ENCODE measurements around the gene ETFB. TPM values are rescaled to one million over a fixed set of nuclear protein-coding genes. Genes with fewer than 3 reads are reported as not detected.

Gene ETFB
- total and polyA plus RNA-seq, 10 of the 15 experiments (the other 5 are each of a cell fraction or from before 2014, with no cell fraction given): 15.1 to 166 (median 87.8) TPM

- TF ChIP-seq CUX1 (IDR thresholded peaks at IDR 0.05; ENCODE audit: insufficient replicate concordance, low read depth, low read length) (no peak), BMI1 (IDR thresholded peaks at IDR 0.05; ENCODE audit: borderline replicate concordance) (no peak), NFYB (IDR thresholded peaks at IDR 0.05; ENCODE audit: insufficient read depth, low read depth, low read length) (no peak), TAF1 (IDR thresholded peaks at IDR 0.05; ENCODE audit: borderline replicate concordance, low read depth, low read length) (no peak), RELA (IDR thresholded peaks at IDR 0.05; ENCODE audit: borderline replicate concordance, partially characterized antibody) (no peak), SRF (IDR thresholded peaks at IDR 0.05; ENCODE audit: low read depth in 2 of 2, low read length in 2 of 2) (no peak), NRF1 (conservative IDR thresholded peaks at IDR 0.05; ENCODE audit: low read depth, low read length) (no peak), NR2F1 (conservative IDR thresholded peaks at IDR 0.05) (peak; percentile 80), SIN3A (IDR thresholded peaks at IDR 0.05; ENCODE audit: low read depth, low read length) (no peak), RAD21 (IDR thresholded peaks at IDR 0.05; ENCODE audit: insufficient read depth, low read depth, low read length) (no peak), ZNF622 (IDR thresholded peaks at IDR 0.05) (no peak), FOXM1 (IDR thresholded peaks at IDR 0.05; ENCODE audit: low read depth, low read length) (0 out of 2 replicates have a peak, but pooled peaks have one; percentile 40), CBX3 (IDR thresholded peaks at IDR 0.05; ENCODE audit: borderline replicate concordance, low read depth) (no peak), TCF7 (IDR thresholded peaks at IDR 0.05; ENCODE audit: borderline replicate concordance) (no peak), NFXL1 (IDR thresholded peaks at IDR 0.05; ENCODE audit: borderline replicate concordance) (no peak), PML (IDR thresholded peaks at IDR 0.05; ENCODE audit: low read length) (no peak), TCF3 (IDR thresholded peaks at IDR 0.05; ENCODE audit: borderline replicate concordance, insufficient read depth, low read depth, low read length) (no peak), ZNF24 (IDR thresholded peaks at IDR 0.05) (no peak), RB1 (IDR thresholded peaks at IDR 0.05; ENCODE audit: borderline replicate concordance) (no peak), YBX1 (IDR thresholded peaks at IDR 0.05) (no peak), MEF2A (IDR thresholded peaks at IDR 0.05; ENCODE audit: insufficient read depth, low read depth, low read length) (no peak)
- TF ChIP-seq, protein P1, sequence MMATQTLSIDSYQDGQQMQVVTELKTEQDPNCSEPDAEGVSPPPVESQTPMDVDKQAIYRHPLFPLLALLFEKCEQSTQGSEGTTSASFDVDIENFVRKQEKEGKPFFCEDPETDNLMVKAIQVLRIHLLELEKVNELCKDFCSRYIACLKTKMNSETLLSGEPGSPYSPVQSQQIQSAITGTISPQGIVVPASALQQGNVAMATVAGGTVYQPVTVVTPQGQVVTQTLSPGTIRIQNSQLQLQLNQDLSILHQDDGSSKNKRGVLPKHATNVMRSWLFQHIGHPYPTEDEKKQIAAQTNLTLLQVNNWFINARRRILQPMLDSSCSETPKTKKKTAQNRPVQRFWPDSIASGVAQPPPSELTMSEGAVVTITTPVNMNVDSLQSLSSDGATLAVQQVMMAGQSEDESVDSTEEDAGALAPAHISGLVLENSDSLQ (IDR thresholded peaks at IDR 0.05): peak; percentile 68
- TF ChIP-seq, protein P2, sequence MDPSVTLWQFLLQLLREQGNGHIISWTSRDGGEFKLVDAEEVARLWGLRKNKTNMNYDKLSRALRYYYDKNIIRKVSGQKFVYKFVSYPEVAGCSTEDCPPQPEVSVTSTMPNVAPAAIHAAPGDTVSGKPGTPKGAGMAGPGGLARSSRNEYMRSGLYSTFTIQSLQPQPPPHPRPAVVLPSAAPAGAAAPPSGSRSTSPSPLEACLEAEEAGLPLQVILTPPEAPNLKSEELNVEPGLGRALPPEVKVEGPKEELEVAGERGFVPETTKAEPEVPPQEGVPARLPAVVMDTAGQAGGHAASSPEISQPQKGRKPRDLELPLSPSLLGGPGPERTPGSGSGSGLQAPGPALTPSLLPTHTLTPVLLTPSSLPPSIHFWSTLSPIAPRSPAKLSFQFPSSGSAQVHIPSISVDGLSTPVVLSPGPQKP (IDR thresholded peaks at IDR 0.05; ENCODE audit: low read depth, low read length): no peak
Observed at GRCh38 chr19:51375504-51376221, 9.5 kb upstream of the ETFB start (continued).
